Brain microvascular endothelial cell (primary cell): ENCODE measurements around the gene IP6K3.

Experiments
- DNase-seq: peaks from one replicate; pipeline ENCODE4 v3.0.0-alpha.2; 2020
- H3K27ac ChIP-seq: fragments of 250-450 bp; sonication (Bioruptor Pico); 2 replicates; pipeline ENCODE4 v1.5.1; 2020; ENCODE audit warnings: mild to moderate bottlenecking, moderate library complexity
- H3K27me3 ChIP-seq: fragments of 250-450 bp; sonication (Bioruptor Pico); replicated peaks from 2 replicates; pipeline ENCODE4 v1.5.1; 2020; ENCODE audit warnings: mild to moderate bottlenecking
- H3K36me3 ChIP-seq: fragments of 250-450 bp; sonication (Bioruptor Pico); replicated peaks from 2 replicates; pipeline ENCODE4 v1.5.1; 2020; ENCODE audit warnings: mild to moderate bottlenecking
- H3K4me3 ChIP-seq: 2 replicates; pipeline ENCODE4 v1.5.1; 2011; ENCODE audit warnings: low read depth, mild to moderate bottlenecking, control low read depth, low read length, moderate library complexity
- CTCF ChIP-seq: IDR thresholded peaks from 2 replicates; pipeline ENCODE4 v1.5.1; 2011; ENCODE audit warnings: low read depth, mild to moderate bottlenecking, moderate library complexity, low read length, control low read depth, inconsistent platforms; ENCODE audit errors: missing control alignments
- in situ Hi-C: cut with HindIII; loops from 2 replicates; pipeline ENCODE4 v1.10.0; 2017; ENCODE audit warnings: low sequenced_read_pairs, low pct_ligation_motif_present

IP6K3 gene

GRCh38 chr6:33683051-33683571 is 63.6 kb downstream of the IP6K3 start:
- DNase-seq, result no peak
- H3K27me3 ChIP-seq, result no peaks in the 10 kb centered on the region
- no peaks in the 10 kb centered on the region for H3K36me3 ChIP-seq
- no peak for TF ChIP-seq CTCF
- H3K27ac ChIP-seq, result no peak overlapping the region
- in situ Hi-C loops, result no loop called here
- H3K4me3 ChIP-seq, result no peak overlapping the region

- no peak for DNase-seq
- no peak overlapping the region for H3K4me3 ChIP-seq
- H3K36me3 ChIP-seq, result no peaks in the 10 kb centered on the region
- no peaks in the 10 kb centered on the region for H3K27me3 ChIP-seq
- H3K27ac ChIP-seq, result no peak overlapping the region
- in situ Hi-C loops, result no loop called here
- TF ChIP-seq CTCF, result no peak
Measured at GRCh38 chr6:33682341-33682740, 64.4 kb downstream of the IP6K3 start.

GRCh38 chr6:33679761-33680160 is 66.9 kb downstream of the IP6K3 start:
- DNase-seq, result no peak
- H3K36me3 ChIP-seq, result no peaks in the 10 kb centered on the region

GRCh38 chr6:33678932-33679490 is 67.7 kb downstream of the IP6K3 start:
- in situ Hi-C loops, result no loop called here
- Histone ChIP-seq H3K4me3 (no peak overlapping the region), H3K36me3 (no peaks in the 10 kb centered on the region), H3K27me3 (no peaks in the 10 kb centered on the region), H3K27ac (no peak overlapping the region)
- no peak for DNase-seq
- no peak for TF ChIP-seq CTCF

More at GRCh38 chr6:33679761-33680160, 66.9 kb downstream of the IP6K3 start:
- H3K27me3 ChIP-seq, result no peaks in the 10 kb centered on the region
- H3K4me3 ChIP-seq, result no peak overlapping the region
- no peak for TF ChIP-seq CTCF
- H3K27ac ChIP-seq, result no peak overlapping the region
- in situ Hi-C loops, result no loop called here

- H3K36me3 ChIP-seq, result no peaks in the 10 kb centered on the region
- in situ Hi-C loops, result no loop called here
- no peak overlapping the region for H3K4me3 ChIP-seq
Measured at GRCh38 chr6:33678233-33678931, 68.3 kb downstream of the IP6K3 start.

More at GRCh38 chr6:33678233-33678931, 68.3 kb downstream of the IP6K3 start:
- no peaks in the 10 kb centered on the region for H3K27me3 ChIP-seq
- H3K27ac ChIP-seq, result no peak overlapping the region
- no peak for TF ChIP-seq CTCF
- DNase-seq, result no peak
